GM23338 (cell line): ENCODE measurements around the gene CCDC134.

Source experiments
- CTCF ChIP-seq, 2 experiments: fragments of 200-600 bp in 1 of 2; sonication (generic) in 1 of 2; conservative IDR thresholded peaks; 2 replicates each; pipeline versions ENCODE4 v1.5.1 to v1.6.1; 2016 to 2017; ENCODE audit warnings: antibody characterized with exemption in 2 of 2, low read depth in 2 of 2, mild to moderate bottlenecking in 2 of 2, moderate library complexity in 1 of 2
- EZH2 ChIP-seq: fragments of 200-600 bp; sonication (generic); IDR thresholded peaks from one replicate; pipeline ENCODE4 v1.8.0; 2017; ENCODE audit warnings: antibody characterized with exemption, mild to moderate bottlenecking, low read depth; ENCODE audit not compliant: unreplicated experiment
- EZH2phosphoT487 ChIP-seq: fragments of 200-600 bp; sonication (generic); IDR thresholded peaks from one replicate; pipeline ENCODE4 v1.8.1; 2018; ENCODE audit warnings: antibody characterized with exemption; ENCODE audit not compliant: unreplicated experiment

- TF ChIP-seq EZH2: no peak
- no peak for TF ChIP-seq CTCF (conservative IDR thresholded peaks at IDR 0.05; ENCODE audit: low read depth in 2 of 2)
- TF ChIP-seq EZH2phosphoT487: no peak
Observed at GRCh38 chr22:41831383-41831782, 30.9 kb downstream of the CCDC134 start.
